RKO (cell line): ENCODE measurements around the gene KPRP.

Source experiments
- DNase-seq: peaks from one replicate; pipeline ENCODE4 v3.0.0-alpha.2; 2016; ENCODE audit warnings: low spot score

KPRP gene

DNA sequence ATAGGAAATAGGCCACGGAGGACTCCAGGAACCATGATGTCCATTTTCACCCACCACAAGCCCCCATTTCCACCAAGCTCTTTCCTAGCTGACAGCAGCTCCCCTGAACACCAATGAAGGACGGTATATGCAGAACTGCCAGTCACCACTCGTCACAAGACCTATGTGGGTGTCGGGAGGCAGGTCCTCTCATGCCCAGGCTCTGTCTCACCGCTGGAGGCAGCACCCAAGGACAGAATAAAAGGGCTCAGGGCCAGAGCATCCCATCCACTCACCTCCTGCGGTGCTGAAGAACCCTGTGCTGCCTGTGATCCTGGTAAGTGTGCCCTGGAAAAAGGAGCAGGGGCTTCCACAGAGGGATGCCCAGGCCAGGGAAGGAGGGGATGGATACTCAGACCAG, 17.1 kb downstream of the KPRP start, which contains the start of gene LCE1F:
LCE1F (plus strand) TSS at position 266 of the 400 bp plus-strand sequence. CDS start 1,232 bp downstream, outside the sequence.
- DNase-seq, result peak; percentile 43

DNA sequence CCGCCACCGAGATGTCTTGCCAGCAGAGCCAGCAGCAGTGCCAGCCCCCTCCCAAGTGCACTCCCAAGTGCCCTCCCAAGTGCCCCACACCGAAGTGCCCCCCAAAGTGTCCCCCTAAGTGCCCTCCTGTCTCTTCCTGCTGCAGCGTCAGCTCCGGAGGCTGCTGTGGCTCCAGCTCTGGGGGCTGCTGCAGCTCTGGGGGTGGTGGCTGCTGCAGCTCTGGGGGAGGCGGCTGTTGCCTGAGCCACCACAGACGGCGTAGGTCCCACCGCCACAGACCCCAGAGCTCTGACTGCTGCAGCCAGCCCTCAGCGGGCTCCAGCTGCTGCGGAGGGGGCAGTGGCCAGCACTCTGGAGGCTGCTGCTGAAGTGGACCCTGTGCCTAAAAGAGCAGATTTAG, 18.5 kb downstream of the KPRP start:
- DNase-seq, result no peak

DNA sequence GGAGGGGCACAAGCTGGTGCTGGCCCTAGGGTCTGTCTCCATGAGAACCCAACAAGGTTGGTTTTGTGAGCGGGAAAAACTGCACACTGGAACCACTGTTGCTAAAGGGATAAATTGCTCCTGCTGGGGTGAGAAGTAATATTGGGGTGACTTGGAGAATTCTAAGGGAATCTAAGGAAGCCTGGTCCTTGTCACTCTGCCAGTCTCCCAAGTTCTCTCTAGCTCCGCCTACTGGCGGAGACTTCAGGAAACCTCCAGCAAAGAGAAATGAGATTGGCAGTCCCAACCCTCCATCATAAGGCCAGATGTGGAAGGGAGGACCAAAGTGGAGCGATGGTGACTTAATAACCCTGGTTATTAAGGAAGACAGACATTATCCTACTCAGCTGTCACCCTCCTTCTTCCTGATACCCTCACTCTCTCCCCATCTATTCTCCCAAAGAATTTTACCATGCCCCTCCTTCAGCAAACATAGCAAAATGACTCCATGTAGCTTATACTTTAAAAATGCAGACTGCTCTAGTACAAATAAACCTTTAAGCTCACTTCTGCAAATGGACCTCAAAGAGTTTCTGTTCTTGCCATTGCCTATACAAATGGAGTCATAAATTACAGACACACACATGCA, 19.8 kb downstream of the KPRP start:
- peak; percentile 34 for DNase-seq

DNA sequence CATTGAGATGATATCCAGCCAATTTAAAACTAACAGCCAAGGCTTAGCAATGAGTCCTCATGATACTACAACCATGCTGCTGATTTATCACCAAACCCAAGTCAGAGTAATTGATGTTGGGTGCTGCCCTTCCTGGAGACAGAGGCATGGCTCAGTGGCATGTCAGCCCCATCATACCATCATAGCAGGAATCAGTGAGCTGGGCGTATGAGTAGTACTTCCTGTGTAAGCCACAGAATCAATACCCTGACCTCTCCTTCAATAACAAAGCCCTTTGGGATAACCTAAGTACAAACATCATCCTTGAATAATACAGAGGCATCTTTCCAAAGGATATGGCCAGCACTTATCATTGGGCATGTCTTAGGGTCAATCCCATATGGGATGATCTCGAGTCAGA, 25.3 kb downstream of the KPRP start:
- DNase-seq, result peak; percentile 20

DNA sequence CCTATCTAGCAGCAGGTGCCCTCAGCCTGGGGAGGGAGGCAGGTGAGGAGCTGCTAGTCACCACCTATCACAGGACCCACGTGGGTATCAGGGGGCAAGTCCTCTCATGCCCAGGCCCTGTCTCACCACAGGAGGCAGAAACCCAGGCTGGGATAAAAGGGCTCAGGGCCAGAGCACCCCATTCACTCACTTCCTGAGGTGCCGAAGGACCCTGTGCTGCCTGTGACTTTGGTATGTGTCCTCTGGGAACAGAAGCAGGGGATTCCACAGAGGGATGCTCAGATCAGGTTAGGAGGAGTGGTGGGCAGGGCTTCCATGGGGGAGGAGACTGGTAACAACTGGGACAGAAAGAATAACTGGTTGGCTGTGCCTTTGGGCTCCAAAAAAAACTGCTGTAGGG, 28.3 kb downstream of the KPRP start, which contains the start of gene LCE1E:
LCE1E (plus strand) TSS at position 181 of the 400 bp plus-strand sequence. CDS start 1,043 bp downstream, outside the sequence.
- no peak for DNase-seq

DNA sequence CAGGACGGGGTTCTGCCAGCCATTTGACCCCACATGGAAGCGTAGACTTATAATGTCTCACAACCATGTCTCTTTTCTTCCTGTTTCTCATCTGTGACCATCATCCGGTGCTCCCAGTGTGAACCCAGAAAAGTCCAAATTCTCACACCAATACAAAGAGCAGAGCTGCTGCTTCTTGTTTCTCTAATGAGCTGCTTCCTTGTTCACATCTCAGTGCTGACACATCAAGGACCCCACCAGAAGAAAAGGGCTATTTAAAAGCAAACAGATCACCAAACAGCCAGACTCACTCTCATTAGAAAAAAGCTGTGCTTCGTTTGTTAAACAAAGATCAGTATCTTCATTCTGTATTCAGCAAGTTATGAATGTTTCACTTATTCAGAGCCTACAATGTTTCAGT, 37.9 kb downstream of the KPRP start:
- DNase-seq, result no peak

DNA sequence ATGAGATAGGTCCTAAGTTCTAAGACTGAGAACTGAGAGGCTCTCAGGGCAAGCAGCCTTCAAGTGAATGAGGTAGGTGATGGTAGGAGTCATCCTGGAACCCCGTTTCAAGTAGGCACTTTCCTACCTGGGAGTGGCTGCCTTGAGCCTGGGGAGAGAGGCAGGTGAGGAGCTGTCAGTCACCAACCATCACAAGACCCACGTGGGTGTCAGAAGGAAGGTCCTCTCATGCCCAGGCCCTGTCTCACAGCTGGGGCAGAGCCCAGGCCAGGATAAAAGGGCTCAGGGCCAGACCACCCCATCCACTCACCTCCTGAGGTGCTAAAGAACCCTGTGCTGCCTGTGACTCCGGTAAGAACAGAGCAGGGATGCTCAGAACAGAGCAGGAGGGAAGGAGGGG, 38.6 kb downstream of the KPRP start, which contains the start of gene LCE1D:
LCE1D (plus strand) TSS at position 301 of the 400 bp plus-strand sequence. CDS start 1,074 bp downstream, outside the sequence.
- no peak for DNase-seq

DNA sequence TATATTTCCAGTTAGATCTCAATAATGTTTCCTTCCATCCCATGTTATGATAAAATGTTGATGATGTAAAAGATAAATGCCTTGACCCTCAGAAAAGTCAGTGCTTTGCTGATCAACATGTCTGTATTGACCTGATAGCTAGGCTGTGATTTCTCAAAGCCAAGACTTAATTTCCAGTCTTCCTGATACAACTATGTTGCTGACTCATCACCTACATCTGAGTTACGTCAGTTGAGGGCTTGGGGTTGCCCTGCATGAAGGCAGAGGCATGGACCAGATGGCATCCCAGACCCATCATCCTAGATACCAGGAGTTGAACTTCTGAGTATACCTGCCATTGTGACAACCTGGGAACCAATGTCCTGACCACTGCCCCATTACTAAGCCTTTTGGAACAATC, 43.5 kb downstream of the KPRP start:
- DNase-seq, result no peak

DNA sequence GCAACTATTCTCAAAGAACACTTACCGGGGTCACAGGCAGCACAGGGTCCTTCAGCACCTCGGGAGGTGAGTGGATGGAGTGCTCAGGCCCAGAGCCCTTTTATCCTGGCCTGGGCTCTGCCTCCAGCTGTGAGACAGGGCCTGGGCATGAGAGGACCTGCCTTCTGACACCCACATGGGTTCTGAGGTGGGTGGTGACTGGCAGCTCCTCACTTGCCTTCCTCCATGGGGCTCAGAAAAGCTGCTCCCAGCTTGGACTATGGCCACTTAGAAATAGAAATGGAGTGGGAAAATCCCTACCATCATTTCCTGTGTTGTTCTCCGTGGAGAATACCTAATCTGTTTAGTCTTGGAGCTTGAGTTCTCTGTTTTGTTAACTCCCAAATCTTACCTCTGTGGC, 48.8 kb downstream of the KPRP start, which contains the start of gene LCE1C:
LCE1C (minus strand) TSS at position 76 of the 400 bp plus-strand sequence. CDS start 1,173 bp downstream, outside the sequence.
- DNase-seq, result no peak

DNA sequence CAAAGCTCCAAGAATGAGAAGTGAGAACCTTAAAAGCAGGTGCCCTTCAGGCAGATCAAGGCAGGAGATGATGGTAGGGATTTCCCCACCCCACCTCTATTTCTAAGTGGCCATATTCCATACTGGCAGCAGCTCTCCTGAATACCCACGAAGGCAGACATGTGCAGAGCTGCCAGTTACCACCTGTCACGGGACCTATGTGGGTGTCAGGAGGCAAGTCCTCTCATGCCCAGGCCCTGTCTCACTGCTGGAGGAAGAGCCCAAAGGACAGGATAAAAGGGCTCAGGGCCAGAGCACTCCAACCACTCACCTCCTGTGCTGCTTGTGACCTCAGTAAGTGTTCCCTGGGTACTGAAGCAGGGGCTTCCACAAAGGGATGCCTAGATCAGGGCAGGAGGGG, 53.2 kb downstream of the KPRP start:
- DNase-seq, result no peak
